Progenitor cell of endocrine pancreas (in vitro differentiated cells): ENCODE data around the gene EXOSC2. TPM values are rescaled to one million over a fixed set of nuclear protein-coding genes. Genes with fewer than 3 reads are reported as not detected.

Experiments used
- DNase-seq: peaks from one replicate; pipeline ENCODE4 v3.0.0; 2021; ENCODE audit warnings: low spot score; ENCODE audit not compliant: unreplicated experiment
- H3K27ac Mint-ChIP-seq: 2 replicates; pipeline ENCODE4 v1.8.0; 2021; ENCODE audit warnings: mild to moderate bottlenecking, moderate library complexity, mixed read lengths
- H3K27me3 Mint-ChIP-seq: 2 replicates; pipeline ENCODE4 v1.8.0; 2021; ENCODE audit warnings: mixed read lengths
- H3K36me3 Mint-ChIP-seq: 2 replicates; pipeline ENCODE4 v1.8.0; 2022; ENCODE audit warnings: mixed read lengths; ENCODE audit not compliant: insufficient read depth
- H3K4me1 Mint-ChIP-seq: 2 replicates; pipeline ENCODE4 v1.8.0; 2021; ENCODE audit warnings: low read depth, mixed read lengths
- H3K4me3 Mint-ChIP-seq: 2 replicates; pipeline ENCODE4 v1.8.0; 2021; ENCODE audit warnings: low read depth, mild to moderate bottlenecking, moderate library complexity, mixed read lengths
- H3K9me3 Mint-ChIP-seq: 2 replicates; pipeline ENCODE4 v1.8.0; 2021; ENCODE audit warnings: low read depth, mixed read lengths
- CTCF ChIP-seq: fragments of 200-600 bp; sonication (generic); IDR thresholded peaks from one replicate; pipeline ENCODE4 v1.5.0; 2021; ENCODE audit warnings: antibody characterized with exemption, mild to moderate bottlenecking; ENCODE audit not compliant: unreplicated experiment
- total RNA-seq: library from RNA; stranded (reverse); gene quantifications from 2 replicates; pipeline ENCODE4 v1.2.1, GENCODE V29; 2021

The EXOSC2 gene
- total RNA-seq, 1 donor from 2014 or later: 45.9 TPM

GRCh38 chr9:130729145-130729544 is 35.6 kb downstream of the EXOSC2 start:
- no peak overlapping the region for H3K27ac Mint-ChIP-seq
- peaks cover 19% of the 10 kb centered on the region for H3K4me1 Mint-ChIP-seq
- H3K4me3 Mint-ChIP-seq: no peak overlapping the region
- H3K36me3 Mint-ChIP-seq: peaks cover 4% of the 10 kb centered on the region
- no peaks in the 10 kb centered on the region for H3K27me3 Mint-ChIP-seq
- no peak for TF ChIP-seq CTCF
- DNase-seq: no peak
- no peaks in the 10 kb centered on the region for H3K9me3 Mint-ChIP-seq

DNA sequence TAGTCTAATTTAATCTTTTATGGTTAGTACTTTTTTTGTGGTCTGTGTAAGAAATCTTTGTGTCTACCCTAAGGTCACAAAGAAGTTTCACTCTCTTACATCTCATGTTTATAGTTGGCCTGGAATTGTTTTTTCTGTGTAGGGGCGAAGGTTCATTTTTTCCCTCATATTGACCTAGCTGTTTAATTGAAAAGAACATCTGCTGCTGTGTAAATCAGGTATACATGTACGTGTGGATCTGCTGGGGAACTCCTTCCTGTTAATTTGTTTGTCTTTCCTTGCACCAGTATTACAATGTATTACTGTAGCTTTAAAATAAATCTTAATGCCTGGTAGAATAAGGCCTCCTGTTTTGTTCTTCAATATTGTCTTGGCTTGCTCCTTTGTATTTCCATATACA is 37.8 kb downstream of the EXOSC2 start:
- TF ChIP-seq CTCF: no peak
- Mint-ChIP-seq H3K36me3 (peaks cover 6% of the 10 kb centered on the region), H3K9me3 (no peaks in the 10 kb centered on the region), H3K4me3 (no peak overlapping the region), H3K27me3 (no peaks in the 10 kb centered on the region), H3K27ac (peak overlapping the region; percentile 72), H3K4me1 (peaks cover 19% of the 10 kb centered on the region)
- no peak for DNase-seq

DNA sequence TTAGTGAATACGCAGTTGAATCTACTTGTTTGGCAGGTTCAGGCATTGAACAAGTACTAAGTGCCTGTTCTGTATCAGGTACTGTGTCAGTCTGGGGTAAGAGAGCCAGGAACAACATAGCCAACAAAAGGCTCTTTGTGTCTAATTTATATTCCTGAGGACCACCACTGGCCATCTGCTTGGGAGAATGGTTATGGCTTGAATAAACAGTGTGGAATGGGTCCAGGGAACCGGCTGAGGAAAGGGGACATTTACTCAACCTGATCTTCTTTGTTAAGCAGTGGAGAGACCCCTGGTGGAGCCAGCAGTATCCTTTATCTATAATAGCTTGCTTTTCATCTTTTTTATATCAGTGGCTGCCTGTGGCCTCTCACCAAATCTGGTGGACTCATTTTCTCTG is 38.6 kb downstream of the EXOSC2 start:
- H3K4me3 Mint-ChIP-seq: no peak overlapping the region
- peak overlapping the region; percentile 81 for H3K27ac Mint-ChIP-seq
- H3K27me3 Mint-ChIP-seq: no peaks in the 10 kb centered on the region
- DNase-seq: no peak
- peaks cover 6% of the 10 kb centered on the region for H3K36me3 Mint-ChIP-seq
- H3K4me1 Mint-ChIP-seq: peaks cover 19% of the 10 kb centered on the region
- peak; percentile 22 for TF ChIP-seq CTCF
- no peaks in the 10 kb centered on the region for H3K9me3 Mint-ChIP-seq

DNA sequence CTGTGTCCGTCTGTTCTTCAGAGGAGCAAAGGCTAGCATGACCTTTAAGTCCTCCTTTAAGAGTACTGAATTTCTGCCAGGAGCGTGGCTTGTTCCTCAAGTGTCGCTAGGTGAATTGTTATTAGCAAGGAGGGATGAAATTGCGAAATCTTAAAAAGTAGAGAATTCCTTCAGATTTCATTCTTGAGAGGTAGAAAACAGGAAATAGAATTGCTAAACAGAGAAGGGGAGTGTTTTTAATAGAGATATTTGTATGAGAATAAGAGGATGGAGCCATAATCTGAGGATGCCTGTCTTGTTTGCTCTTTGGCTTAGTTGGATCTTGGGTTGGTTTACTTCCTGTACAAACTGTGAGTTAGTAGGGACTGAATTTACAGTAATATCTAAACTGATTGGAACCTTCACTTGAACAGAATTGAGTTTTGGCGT is 39.2 kb downstream of the EXOSC2 start:
- H3K4me1 Mint-ChIP-seq: peaks cover 19% of the 10 kb centered on the region
- no peak overlapping the region for H3K4me3 Mint-ChIP-seq
- no peak for TF ChIP-seq CTCF
- H3K36me3 Mint-ChIP-seq: peaks cover 6% of the 10 kb centered on the region
- no peak for DNase-seq
- H3K9me3 Mint-ChIP-seq: no peaks in the 10 kb centered on the region
- H3K27ac Mint-ChIP-seq: peak overlapping the region; percentile 47
- no peaks in the 10 kb centered on the region for H3K27me3 Mint-ChIP-seq

GRCh38 chr9:130735566-130735965 is 42.0 kb downstream of the EXOSC2 start:
- Mint-ChIP-seq H3K4me3 (no peak overlapping the region), H3K27ac (no peak overlapping the region), H3K9me3 (peaks cover 3% of the 10 kb centered on the region), H3K27me3 (no peaks in the 10 kb centered on the region), H3K36me3 (peaks cover 7% of the 10 kb centered on the region), H3K4me1 (peaks cover 23% of the 10 kb centered on the region)
- no peak for TF ChIP-seq CTCF
- DNase-seq: no peak
